HCT116 (cell line): Measurements from ENCODE around the gene ZC3H6.

ENCODE experiments used
- POLR2A ChIP-seq: IDR thresholded peaks from 2 replicates; pipeline ENCODE4 v1.7.0; 2011; ENCODE audit warnings: borderline replicate concordance; ENCODE audit not compliant: insufficient read depth, insufficient read length; ENCODE audit errors: extremely low read depth
- TF ChIP-seq, protein P1 (sequence below), 3 experiments: fragments of 200-600 bp in 1 of 3; sonication (generic) in 1 of 3; IDR thresholded peaks in 2 of 3; conservative IDR thresholded peaks in 1 of 3; 2 replicates each; pipeline ENCODE4 v1.5.1; 2012 to 2017; ENCODE audit warnings: low read depth in 2 of 3, low read length in 2 of 3, antibody characterized with exemption in 1 of 3, borderline replicate concordance in 1 of 3, control low read depth in 1 of 3, mild to moderate bottlenecking in 1 of 3, mixed read lengths in 1 of 3, mixed run types in 1 of 3, moderate library complexity in 1 of 3; ENCODE audit not compliant: insufficient read depth in 1 of 3

DNA sequence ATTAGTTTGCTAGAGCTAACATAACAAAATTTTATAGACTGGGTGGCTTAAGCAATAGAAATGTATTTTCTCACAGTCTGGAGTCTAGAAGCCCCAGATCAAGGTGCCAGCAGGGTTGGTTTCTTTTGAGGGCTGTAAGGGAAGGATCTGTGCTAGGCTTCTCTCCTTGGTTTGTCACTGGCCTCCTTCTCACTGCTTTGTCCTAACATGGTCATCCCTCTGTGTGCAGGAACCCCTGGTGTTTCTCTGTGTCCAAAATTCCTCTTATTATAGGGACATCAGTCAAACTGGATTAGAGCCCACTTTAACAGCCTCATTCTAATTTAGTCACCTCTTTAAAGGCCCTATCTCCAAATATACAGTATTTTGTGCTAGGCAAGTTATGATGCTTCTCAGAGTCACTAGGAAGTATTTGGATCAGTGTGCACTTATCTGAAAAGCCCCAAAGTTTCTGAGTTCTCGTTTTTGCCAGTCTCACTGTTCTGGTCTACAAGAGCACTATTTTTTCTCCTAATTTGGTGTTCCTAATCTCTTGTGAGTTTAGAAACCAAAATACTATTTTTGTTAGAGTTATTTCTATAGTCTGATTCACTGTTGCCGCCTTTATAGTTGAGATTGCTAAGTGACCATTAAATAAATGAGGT is 29.0 kb downstream of the ZC3H6 start:
- TF ChIP-seq POLR2A, result no peak
- TF ChIP-seq, protein P1, sequence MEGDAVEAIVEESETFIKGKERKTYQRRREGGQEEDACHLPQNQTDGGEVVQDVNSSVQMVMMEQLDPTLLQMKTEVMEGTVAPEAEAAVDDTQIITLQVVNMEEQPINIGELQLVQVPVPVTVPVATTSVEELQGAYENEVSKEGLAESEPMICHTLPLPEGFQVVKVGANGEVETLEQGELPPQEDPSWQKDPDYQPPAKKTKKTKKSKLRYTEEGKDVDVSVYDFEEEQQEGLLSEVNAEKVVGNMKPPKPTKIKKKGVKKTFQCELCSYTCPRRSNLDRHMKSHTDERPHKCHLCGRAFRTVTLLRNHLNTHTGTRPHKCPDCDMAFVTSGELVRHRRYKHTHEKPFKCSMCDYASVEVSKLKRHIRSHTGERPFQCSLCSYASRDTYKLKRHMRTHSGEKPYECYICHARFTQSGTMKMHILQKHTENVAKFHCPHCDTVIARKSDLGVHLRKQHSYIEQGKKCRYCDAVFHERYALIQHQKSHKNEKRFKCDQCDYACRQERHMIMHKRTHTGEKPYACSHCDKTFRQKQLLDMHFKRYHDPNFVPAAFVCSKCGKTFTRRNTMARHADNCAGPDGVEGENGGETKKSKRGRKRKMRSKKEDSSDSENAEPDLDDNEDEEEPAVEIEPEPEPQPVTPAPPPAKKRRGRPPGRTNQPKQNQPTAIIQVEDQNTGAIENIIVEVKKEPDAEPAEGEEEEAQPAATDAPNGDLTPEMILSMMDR (IDR thresholded peaks at IDR 0.05 in 2 of 3, conservative IDR thresholded peaks at IDR 0.05 in 1 of 3; ENCODE audit: borderline replicate concordance in 1 of 3, insufficient read depth in 1 of 3, low read depth in 2 of 3, low read length in 2 of 3), result no peak
